HG03095 (cell line): Measurements from ENCODE around the gene KCNH6.

Experiments
- ATAC-seq: cut with Tn5 transposase; IDR thresholded peaks from one replicate; pipeline ENCODE4 v1.9.1; 2021; ENCODE audit warnings: moderate library complexity; ENCODE audit not compliant: unreplicated experiment

KCNH6 gene

DNA sequence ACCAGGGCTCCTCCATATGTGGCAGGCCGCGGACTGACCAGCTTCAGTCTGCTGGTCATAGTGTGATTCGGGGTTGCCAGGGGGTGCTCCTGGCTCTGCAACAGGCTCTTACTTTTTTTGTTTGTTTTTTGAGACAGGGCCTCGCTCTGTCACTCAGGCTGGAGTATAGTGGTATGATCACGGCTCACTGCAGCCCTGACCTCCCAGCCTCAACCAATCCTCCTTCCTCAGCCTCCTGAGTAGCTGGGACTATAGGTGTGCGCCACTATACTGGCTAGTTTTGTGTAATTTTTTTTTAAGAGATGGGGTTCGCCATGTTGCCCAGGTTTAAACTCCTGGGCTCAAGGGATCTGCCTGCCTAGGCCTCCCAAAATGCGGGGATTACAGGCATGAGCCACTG lies 11.8 kb upstream of the KCNH6 start:
- ATAC-seq, result no peak

DNA sequence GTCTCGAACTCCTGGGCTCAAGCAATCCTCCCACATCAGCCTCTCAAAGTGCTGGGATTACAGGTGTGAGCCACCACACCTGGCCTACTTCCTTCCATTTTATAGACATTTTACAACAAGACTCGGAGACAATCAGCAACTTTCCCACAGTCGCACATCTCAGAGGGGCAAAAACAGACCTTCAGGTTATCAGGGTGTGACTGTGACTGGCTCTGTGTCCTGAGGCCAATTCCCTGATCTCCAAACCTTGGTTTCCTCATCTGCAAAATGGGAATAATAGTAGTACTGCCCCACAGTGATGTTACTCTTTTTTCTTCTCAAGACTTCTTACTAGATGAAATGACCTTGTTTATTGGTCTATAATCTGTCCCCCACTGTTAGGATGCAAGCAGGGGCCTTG lies 10.8 kb upstream of the KCNH6 start:
- no peak for ATAC-seq

DNA sequence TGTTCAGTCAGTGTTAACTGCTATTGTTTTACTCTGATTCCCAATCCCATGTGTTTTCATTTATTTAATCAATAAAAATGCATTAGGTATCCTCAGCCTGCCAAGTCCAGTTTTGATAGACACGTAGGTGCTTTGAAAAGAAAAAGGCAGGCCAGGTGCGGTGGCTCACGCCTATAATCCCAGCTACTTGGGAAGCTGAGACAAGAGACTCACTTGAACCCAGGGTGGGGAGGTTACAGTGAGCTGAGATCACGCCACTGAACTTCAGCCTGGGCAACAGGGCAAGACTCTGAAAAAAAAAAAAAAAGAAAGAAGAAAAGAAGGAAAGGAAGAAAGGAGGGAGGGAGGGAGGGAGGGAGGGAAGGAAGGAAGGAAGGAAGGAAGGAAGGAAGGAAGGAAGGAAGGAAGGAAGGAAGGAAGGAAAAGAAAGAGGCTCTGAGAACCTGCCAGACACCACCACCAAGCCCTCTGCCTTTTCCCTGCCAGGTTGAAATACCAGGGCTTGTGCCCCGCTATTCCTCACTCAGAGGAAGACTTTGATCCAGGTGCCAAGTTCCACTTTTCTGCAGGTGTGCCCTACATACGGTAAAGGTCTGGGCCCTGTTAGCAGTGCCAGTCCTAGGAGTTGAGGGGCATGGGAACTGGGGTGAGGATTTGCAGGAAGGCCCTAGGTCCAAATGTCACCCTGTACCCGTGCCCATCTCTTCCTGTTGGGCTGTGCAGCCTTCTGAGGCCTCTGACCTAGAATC lies 10.1 kb upstream of the KCNH6 start:
- no peak for ATAC-seq

DNA sequence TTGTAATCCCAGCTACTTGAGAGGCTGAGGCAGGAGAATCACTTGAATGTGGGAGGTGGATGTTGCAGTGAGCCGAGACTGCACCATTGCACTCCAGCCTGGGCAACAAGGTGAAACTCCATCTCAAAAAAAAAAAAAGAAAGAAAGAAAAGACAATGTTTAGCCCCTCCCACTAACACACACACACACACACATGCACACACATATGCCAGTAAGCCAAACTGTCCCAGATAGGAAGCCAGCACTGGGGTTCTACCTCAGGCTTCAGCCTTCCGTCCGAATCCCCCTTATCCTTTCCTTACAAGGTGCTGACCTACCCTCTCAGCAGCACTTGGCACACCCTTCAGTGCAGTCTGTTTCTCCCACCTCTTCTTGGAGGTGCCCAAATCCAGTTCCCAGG lies 8.7 kb upstream of the KCNH6 start:
- ATAC-seq, result no peak

DNA sequence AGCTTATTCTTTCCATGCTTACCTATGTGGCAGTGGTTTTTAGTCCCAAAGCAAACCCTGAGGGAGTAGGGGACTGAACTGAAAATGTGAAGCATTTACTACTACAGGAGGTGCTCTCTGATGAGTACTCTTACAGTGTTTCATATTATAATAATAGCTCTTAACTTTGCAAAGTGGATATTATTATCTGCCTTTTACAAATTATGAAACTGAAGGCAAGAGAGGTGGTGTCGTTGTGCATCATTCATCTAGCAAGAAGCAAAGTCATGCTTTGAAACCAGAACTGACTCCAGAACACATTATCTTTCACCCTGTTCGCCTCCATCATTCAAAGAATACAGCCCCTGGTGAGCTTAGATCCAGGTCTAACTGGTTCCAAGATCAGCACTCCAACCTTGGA lies 8.2 kb upstream of the KCNH6 start:
- no peak for ATAC-seq

DNA sequence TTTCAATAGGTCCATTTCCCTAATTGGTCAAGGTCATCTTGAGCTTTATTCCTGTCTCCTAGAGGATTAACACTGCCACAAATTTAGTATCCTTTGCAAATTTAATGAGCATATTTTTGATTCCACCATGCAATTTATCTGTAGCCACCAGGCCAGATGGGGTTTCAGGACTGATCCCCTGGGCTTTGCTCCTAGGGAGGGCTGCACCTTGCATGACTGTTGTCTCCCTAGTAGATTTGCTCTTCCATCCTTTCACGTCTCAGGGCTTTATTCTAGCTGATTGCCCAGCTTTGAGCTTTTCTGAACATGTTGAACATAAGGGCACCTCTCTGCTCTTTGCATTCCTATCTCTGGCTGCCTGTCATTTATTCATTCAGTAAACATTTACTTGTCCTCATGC lies 7.7 kb upstream of the KCNH6 start:
- ATAC-seq, result no peak

DNA sequence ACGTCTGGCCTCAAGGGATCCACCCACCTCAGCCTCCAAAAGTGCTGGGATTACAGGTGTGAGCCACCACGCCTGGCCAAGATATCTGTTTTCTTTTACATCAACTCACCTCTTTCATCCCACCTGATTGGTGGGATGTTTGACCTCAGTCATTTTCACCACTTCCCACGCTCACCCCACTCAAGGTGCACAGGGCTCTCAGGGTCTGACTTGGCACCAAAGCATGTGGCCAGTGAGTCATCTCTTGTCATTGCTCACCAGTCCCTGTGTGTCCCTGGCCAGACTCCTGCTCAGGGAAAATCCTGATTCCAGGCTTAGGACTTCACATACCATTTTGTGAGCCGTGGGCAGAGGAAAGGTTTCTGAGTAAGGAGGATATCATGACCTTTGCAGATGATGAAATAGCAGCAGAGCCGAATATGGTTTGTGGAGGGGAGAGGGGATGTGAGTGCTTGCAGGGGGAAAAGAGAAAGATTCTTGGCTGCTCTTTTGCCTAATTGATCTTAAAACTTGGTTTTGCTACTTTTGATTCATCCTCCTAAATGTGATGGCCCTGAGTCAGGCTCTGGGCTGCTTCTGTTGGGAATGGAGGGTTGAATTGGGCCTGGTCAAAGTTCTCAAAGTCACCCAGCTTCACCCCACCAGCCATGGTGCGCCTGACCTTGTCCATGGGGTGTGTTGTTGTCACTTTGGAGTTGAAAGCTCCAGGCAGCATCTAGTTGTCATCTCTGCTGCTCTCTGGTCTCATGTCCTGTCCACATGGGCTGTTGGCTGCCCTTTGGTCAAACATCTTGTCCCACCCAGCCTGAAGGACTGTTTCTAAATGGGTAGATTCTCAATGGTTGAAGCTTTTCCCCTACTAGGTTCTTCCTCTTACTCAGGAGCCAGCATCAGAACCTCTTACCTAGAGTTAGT lies 6.0 kb upstream of the KCNH6 start:
- ATAC-seq, result no peak

DNA sequence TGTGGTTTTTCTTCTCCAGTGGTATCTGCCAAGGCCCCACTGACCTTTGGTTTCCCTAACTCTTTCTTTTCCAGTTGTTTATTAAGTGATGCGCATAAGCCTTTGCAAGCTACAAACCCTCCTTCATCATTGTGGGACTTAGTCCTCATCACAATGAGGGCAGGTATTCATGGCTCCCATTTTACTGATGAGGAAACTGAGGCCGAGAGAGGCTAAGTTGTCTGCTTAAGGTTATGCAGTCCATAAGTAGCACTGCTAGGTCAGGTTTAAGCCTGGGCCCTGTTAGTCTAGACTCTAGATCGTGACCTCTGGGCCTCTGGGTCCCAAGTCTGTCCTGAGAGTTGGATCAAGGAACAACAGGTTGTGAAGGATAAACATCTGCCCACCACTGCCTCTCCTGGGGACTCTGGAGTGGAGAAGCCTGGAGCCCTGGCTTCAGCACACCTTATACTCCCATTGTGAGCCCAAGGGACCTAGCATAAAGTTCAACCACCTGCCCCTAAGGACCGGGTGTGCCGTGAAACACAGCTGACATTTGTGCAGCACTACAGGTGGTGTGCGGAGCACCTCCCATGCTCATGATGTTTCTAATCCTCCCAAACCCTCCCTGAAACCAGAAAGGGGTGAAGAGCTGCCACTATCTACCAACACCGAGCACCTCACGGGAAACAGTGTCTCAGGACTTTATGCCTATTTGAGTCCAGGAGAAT lies 5.2 kb upstream of the KCNH6 start:
- ATAC-seq, result no peak

DNA sequence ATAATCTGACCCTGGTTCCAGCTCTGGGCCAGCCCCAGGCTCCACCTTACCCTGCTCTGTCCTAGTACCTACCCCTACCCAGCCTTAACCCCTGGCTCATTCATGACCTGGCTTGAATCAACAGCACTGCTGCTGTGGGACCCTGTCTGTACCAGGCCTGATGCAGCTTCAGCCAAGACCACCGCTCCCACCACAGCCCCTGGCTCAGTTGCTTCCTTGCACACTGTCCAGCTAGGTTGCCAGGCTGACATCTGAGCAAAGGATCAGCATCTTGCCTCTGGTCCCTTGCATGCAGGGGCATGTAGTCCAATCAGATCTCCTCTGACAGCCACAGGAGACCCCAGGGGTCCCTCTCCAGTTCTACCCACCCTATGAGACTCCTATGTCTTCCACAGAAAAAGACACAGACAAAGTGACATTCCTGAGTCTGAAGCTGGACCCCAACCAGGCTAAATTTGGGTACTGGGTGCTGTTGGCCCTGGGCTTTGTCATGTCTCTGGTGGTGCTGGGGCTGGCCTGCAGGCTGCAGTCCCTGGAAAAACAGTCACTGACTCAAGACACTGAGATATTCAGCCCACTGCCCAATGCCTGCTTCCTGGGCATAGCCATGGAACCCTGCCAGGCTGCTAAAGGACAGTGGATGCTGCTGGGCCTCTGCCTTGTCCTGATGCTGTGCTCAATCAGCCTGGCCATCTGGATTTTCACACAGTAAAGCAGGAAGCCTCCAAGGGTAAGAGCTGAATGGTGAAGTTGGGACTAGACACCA lies 3.9 kb upstream of the KCNH6 start:
- no peak for ATAC-seq

DNA sequence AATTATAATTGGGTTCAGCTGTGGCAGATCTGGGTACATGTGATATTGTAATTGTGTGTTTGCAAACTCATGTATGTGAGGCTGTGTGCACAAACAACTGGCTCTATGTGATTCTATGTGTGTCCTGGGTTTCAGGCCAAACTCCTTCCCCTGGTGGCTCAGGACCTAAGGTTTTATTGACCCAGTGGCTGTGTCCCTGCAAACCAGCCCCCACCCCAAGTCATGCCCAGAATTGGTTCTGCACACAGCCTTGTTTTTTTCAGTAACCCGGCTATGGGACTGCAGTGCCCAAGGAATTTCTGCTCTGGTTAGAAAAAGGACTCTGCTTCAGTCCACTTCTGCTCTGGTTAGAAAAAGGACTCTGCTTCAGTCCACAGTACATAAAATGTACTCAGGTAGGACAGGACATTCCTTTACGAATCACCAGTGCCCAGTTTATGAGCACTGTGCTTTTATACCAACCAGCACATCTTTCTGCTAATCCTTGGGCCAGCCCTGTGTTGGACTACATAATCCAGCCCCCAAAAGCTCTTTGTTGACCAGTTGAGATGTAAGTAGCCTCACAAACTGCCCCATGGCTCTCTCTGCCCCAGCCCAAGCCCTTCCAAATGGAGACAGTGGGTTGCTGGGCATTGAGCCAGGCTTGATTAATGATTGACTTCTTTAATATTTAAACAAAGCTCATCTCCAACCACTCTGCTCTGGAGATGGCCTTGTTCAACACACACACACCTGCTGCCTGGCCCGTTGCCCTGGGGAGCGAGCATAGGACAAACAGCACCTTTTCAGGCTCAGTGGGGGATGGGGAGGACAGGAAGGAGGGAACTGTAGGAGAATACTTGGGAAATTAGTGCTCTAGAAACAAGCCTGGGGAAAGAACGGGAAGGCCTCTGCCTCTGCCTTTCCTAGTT lies 2.9 kb upstream of the KCNH6 start:
- no peak for ATAC-seq

DNA sequence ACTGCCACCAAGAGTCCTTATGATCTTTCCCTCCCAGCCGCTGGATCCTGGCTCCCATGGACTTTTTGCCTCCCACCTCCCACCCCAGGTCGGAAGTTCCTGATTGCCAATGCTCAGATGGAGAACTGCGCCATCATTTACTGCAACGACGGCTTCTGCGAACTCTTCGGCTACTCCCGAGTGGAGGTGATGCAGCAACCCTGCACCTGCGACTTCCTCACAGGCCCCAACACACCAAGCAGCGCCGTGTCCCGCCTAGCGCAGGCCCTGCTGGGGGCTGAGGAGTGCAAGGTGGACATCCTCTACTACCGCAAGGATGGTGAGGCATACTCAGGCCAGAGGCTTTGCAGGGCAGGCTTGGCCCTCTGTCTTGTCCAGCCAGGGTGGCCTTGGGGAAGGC lies 893 bp downstream of the KCNH6 start:
- no peak for ATAC-seq

DNA sequence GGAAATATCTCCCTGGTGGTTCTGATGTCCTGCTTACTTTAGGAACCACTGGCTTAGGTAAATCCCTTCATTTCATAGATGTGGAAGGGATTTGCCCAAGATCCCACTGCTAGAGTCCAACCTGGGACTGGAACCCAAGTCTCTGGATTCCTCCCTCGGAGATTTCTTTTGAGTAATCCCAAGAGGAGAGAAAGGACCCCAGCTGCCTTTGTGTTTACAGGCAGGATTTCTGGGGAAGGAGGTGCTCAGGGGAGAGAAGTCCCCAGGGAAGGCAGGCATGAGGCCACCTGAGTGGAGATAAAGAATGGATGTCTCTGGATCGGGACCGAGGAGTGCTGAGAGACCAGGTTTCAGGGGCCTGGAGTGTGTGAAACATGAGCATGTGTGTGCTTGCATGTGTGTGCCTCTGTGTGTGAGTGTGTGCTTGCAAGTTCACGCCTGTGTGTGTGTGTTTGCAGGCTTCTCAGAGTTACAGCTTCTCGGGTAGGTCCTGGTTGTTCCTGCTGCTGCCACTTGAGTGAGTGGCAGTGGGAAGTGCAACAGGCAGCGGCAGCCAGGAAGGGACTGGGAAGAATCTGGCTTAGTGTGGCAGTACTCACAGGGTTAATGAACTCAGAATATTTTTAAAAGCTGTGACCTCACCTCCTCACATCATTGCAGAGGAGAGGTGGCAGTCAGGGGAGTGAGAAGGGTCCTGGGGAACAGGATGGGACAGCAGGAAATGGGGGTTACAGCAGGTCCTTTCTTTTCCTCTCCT lies 2.2 kb downstream of the KCNH6 start:
- no peak for ATAC-seq

DNA sequence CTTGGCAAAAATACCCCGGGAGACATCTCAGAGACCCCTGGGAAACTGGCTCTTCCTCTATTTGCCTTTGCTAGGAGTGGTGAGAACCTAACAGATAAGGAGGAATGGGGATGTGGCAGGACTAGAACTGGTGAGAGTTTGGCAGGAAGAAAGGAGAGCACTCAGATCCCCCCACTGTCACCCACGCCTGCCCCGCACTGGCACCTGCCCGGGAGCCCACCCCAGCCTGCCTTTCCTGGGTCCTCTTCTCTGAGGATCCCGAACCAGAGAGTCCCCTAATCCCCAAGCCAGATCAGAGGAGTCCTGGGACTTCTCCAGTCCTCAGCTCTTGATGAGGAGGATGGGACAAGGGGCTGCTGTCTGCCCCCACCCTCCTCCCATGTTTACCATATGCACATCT lies 3.7 kb downstream of the KCNH6 start:
- ATAC-seq, result no peak

DNA sequence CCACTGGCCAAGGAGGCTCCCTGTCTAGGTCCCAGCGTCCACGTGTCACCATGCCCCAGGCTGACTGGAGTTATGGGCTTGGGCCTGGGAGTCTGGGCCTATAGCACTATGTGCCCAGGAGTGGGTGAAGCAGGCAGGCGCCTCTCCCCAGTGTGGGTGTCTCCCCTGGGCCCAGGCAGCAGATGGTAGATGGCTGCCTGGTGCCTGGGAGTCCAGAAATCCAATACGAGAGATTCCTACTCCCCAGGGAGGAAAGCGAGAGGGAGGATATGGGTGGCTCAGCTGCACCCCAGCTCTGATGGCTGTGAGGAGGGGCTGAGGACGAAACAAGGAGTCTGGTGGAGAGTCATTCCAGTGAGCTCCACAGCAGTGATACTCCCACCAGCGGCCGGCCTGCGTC lies 5.0 kb downstream of the KCNH6 start:
- no peak for ATAC-seq

DNA sequence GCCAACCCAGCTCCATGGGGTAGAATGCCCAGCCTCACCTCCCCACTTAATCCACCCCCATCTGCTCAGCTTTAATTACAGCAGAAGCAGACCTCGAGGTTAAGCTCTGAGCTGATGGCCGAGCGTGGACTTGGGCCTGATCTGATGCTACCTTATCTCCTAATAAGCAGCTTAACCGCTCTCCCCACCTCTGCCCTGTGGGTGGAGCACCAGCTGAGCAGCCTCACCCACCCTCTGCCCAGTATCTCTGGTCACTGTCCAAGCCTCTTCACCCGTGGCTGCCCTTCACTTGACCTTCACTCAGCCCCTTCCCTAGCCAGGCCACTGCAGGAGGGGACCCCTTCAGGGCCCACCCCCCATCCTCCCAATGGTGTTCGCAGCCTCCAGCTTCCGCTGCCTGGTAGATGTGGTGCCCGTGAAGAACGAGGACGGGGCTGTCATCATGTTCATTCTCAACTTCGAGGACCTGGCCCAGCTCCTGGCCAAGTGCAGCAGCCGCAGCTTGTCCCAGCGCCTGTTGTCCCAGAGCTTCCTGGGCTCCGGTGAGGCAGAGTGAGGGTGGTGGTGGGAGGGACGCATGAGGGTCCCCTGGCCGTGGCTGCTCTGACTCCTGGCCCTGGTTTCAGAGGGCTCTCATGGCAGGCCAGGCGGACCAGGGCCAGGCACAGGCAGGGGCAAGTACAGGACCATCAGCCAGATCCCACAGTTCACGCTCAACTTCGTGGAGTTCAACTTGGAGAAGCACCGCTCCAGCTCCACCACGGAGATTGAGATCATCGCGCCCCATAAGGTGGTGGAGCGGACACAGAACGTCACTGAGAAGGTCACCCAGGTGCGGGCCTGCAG lies 6.8 kb downstream of the KCNH6 start:
- no peak for ATAC-seq

DNA sequence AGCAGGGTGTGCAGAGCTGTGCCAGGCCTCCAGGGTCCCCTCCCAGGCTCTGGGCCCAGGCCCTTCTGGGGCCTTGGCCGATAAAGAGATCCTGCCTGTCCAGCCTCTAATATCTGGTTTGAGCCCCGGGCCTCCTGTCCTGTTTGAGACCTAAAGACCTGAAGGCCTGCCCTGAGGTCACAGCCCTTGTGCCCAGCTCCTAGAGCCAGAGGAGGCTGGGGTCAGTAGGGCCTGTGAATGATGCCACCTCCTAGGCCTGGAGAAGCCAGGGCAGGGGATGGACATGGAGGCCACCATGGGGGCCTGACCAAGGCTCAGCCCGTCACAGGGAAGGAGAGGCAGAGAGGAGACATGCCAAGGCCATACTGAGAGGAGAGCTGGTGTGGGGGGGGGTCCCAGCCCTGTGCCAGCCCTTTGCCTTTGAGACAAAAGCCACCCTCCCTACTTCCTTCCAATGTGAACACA lies 7.4 kb downstream of the KCNH6 start:
- ATAC-seq, result no peak

DNA sequence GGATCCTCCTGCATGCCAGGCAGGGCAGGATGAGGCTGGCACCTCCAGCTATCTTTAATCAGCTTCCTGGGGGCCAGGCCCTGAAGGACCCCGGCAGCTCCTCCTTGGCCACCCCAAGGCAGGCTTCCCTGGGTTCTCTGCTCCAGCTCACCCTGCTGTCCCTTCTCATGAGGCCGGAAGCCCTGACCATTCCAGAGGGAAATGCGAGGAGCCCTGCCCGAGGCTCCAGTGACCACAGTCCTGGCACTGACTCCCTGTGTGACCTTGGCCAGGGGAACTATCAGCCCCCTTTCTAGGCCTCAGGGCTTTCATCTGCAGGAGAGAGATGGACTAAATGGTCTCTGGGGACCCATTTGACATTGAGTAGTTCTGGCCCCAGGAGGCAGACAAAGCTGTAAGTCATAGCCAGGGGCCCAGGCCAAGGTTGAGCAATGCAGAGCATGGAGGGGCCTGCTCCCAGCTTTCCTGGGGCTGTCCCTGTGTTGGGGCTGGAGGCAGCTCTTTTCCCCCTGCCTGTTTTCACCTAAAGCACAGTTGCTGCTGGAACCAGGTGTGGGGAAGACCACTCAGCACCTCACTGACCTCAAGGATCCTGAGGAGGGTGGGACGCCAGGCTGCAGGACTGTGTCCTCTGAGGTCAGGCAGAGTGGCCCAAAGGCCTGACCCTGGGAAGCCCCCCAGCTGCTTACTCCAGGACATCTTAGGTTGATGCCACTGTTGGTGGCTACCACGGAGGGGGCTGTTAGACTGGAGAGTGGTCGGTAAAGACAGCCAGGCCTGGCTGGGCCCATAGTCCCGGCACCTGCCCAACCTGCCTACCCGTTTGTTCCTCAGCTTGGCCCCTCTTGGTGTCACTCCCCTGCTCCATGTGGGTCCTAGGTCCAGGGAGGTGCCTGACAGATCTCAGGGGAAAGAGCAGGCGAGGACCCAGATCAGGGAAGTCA lies 8.1 kb downstream of the KCNH6 start:
- no peak for ATAC-seq
